ENCODE results near the gene FARS2. TPM values are rescaled to one million over a fixed set of nuclear protein-coding genes. Genes with fewer than 3 reads are reported as not detected.

FARS2 gene
- polyA plus RNA-seq, 1 donor (not counting 4 experiments of a cell fraction or from before 2014, with no cell fraction given), result 21.3 TPM

DNA sequence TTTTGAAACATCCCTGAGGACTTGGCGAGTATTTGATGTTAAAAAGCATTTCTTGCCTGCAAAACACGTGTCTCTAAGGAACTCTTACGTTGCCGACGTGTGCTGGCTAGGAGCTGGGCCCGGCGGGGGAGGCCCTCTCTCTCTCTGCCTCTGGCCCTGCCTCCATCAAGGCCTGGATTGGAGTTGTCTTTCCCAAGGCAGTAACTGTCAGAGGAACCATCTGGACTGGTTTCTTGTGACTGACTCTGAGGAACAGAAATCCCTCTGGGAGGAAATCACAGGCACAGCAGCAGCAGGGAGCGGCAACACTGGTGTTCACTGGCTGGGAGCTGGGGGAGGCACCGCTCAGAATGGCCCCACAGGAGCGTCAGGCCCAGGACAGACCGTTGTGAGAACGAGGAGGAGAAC, 501.3 kb downstream of the FARS2 start:
- no peaks in the 10 kb centered on the region for H3K36me3 ChIP-seq (ENCODE audit: control insufficient read depth in 2 of 2, extremely low read depth in 1 of 2, insufficient read depth in 2 of 2, low read length in 2 of 2)
- H3K4me1 ChIP-seq (ENCODE audit: control insufficient read depth, extremely low read depth, insufficient read depth, low read length), result no peaks in the 10 kb centered on the region
- H3K4me2 ChIP-seq (ENCODE audit: control insufficient read depth, extremely low read depth, insufficient read depth, low read depth, low read length), result no peak overlapping the region
- no peaks in the 10 kb centered on the region for H3K79me2 ChIP-seq (ENCODE audit: control insufficient read depth, insufficient read depth, low read length)
- no peak overlapping the region for H2AFZ ChIP-seq (ENCODE audit: control insufficient read depth, low read length)
- H3K9me1 ChIP-seq (ENCODE audit: control insufficient read depth, extremely low read depth, insufficient read depth, low read length), result no peaks in the 10 kb centered on the region
- no peaks in the 10 kb centered on the region for H3K9me3 ChIP-seq (ENCODE audit: control insufficient read depth, low read depth, low read length)
- H3K27ac ChIP-seq (ENCODE audit: control insufficient read depth, insufficient read depth, low read length), result no peak overlapping the region
- no peak overlapping the region for H3K9ac ChIP-seq (ENCODE audit: control insufficient read depth, extremely low read depth, insufficient read depth, low read length)
- H3K4me3 ChIP-seq (ENCODE audit: control insufficient read depth in 2 of 3, extremely low read depth in 1 of 3, insufficient read depth in 2 of 3, low read depth in 1 of 3, low read length in 3 of 3), result no peak overlapping the region
- no peak for FAIRE-seq
- dilution Hi-C loops (cut with MboI; ENCODE audit: extremely low pct_ligation_motif_present, low sequenced_read_pairs), result no loop called here
- H3K27me3 ChIP-seq (ENCODE audit: control insufficient read depth, extremely low read depth, insufficient read depth, low read length), result no peaks in the 10 kb centered on the region
- no peaks in the 10 kb centered on the region for H4K20me1 ChIP-seq (ENCODE audit: control insufficient read depth, extremely low read depth, insufficient read depth, low read length)
- DNase-seq (ENCODE audit: low read depth, low spot score), result no peak
- TF ChIP-seq CTCF (optimal IDR thresholded peaks at IDR 0.05 in 1 of 3, IDR thresholded peaks at IDR 0.05 in 1 of 3, conservative IDR thresholded peaks at IDR 0.05 in 1 of 3; ENCODE audit: extremely low read depth in 1 of 3, insufficient read depth in 2 of 3, low read length in 3 of 3) (no peak), EZH2 (IDR thresholded peaks at IDR 0.05; ENCODE audit: low read length) (no peak)

DNA sequence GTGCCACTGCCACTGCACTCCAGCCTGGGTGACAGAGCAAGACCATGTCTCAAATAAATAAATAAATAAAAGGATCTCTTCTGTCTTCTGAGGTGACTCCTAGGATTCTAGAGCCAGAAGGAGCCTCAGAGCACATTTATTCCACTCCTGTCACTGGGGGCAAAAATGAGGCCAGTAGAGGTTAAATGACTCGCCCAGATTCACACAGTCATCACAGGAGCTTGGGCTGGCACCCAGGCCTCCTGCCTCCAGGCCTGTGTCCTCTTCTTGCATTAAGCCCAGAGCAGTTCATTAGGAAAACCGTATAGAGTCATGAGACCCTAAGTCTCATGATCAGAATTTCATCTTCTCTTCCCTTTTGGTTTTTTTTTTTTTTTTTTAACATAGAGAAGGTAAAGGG, 502.1 kb downstream of the FARS2 start:
- FAIRE-seq (no peak), DNase-seq (ENCODE audit: low read depth, low spot score) (no peak)
- no peak overlapping the region for H2AFZ ChIP-seq (ENCODE audit: control insufficient read depth, low read length)
- dilution Hi-C loops (cut with MboI; ENCODE audit: extremely low pct_ligation_motif_present, low sequenced_read_pairs), result no loop called here
- no peaks in the 10 kb centered on the region for H3K9me3 ChIP-seq (ENCODE audit: control insufficient read depth, low read depth, low read length)
- TF ChIP-seq CTCF (optimal IDR thresholded peaks at IDR 0.05 in 1 of 3, IDR thresholded peaks at IDR 0.05 in 1 of 3, conservative IDR thresholded peaks at IDR 0.05 in 1 of 3; ENCODE audit: extremely low read depth in 1 of 3, insufficient read depth in 2 of 3, low read length in 3 of 3) (no peak), EZH2 (IDR thresholded peaks at IDR 0.05; ENCODE audit: low read length) (no peak)
- H3K27me3 ChIP-seq (ENCODE audit: control insufficient read depth, extremely low read depth, insufficient read depth, low read length), result no peaks in the 10 kb centered on the region
- H4K20me1 ChIP-seq (ENCODE audit: control insufficient read depth, extremely low read depth, insufficient read depth, low read length), result no peaks in the 10 kb centered on the region
- no peaks in the 10 kb centered on the region for H3K79me2 ChIP-seq (ENCODE audit: control insufficient read depth, insufficient read depth, low read length)
- no peak overlapping the region for H3K4me3 ChIP-seq (ENCODE audit: control insufficient read depth in 2 of 3, extremely low read depth in 1 of 3, insufficient read depth in 2 of 3, low read depth in 1 of 3, low read length in 3 of 3)
- no peaks in the 10 kb centered on the region for H3K4me1 ChIP-seq (ENCODE audit: control insufficient read depth, extremely low read depth, insufficient read depth, low read length)
- no peak overlapping the region for H3K9ac ChIP-seq (ENCODE audit: control insufficient read depth, extremely low read depth, insufficient read depth, low read length)
- H3K27ac ChIP-seq (ENCODE audit: control insufficient read depth, insufficient read depth, low read length), result no peak overlapping the region
- no peaks in the 10 kb centered on the region for H3K36me3 ChIP-seq (ENCODE audit: control insufficient read depth in 2 of 2, extremely low read depth in 1 of 2, insufficient read depth in 2 of 2, low read length in 2 of 2)
- no peaks in the 10 kb centered on the region for H3K9me1 ChIP-seq (ENCODE audit: control insufficient read depth, extremely low read depth, insufficient read depth, low read length)
- H3K4me2 ChIP-seq (ENCODE audit: control insufficient read depth, extremely low read depth, insufficient read depth, low read depth, low read length), result no peak overlapping the region
